Stimulated activated CD8-positive, alpha-beta memory T cell treated with anti-CD3 and anti-CD28 coated beads, Interleukin-7, amount 100 ng/mL, for 24 hours (primary cell): Measurements from ENCODE around the gene SHROOM1.
"Not testable (repeated sequence)": the region's sequence is repeated elsewhere in the genome, so short reads cannot be mapped to it uniquely, and the experiment has no call there.

Experiments used
- DNase-seq: peaks from one replicate; pipeline ENCODE4 v3.0.0-alpha.2; 2020; ENCODE audit warnings: low read depth

SHROOM1 gene

GRCh38 chr5:132805872-132806271 lies 24.6 kb downstream of the SHROOM1 start:
- DNase-seq, result not testable (repeated sequence)

- not testable (repeated sequence) for DNase-seq
Observed at GRCh38 chr5:132804219-132804618, 26.2 kb downstream of the SHROOM1 start.

- DNase-seq, result not testable (repeated sequence)
Observed at GRCh38 chr5:132802685-132803066, 27.8 kb downstream of the SHROOM1 start.

GRCh38 chr5:132802044-132802684 lies 28.3 kb downstream of the SHROOM1 start:
- DNase-seq, result no peak

- no peak for DNase-seq
Observed at GRCh38 chr5:132800545-132800944, 29.9 kb downstream of the SHROOM1 start.

- no peak for DNase-seq
Observed at GRCh38 chr5:132799392-132799791, 31.1 kb downstream of the SHROOM1 start.

- DNase-seq, result no peak
Observed at GRCh38 chr5:132797651-132798050, 32.8 kb downstream of the SHROOM1 start.

- DNase-seq, result no peak
Observed at GRCh38 chr5:132791026-132791425, 39.4 kb downstream of the SHROOM1 start.

- no peak for DNase-seq
Observed at GRCh38 chr5:132790201-132790865, 40.1 kb downstream of the SHROOM1 start.

GRCh38 chr5:132788990-132789886 lies 41.2 kb downstream of the SHROOM1 start:
- DNase-seq, result no peak

- no peak for DNase-seq
Observed at GRCh38 chr5:132788508-132788907, 41.9 kb downstream of the SHROOM1 start.

GRCh38 chr5:132787076-132787475 lies 43.4 kb downstream of the SHROOM1 start:
- no peak for DNase-seq

GRCh38 chr5:132785864-132786263 lies 44.6 kb downstream of the SHROOM1 start:
- no peak for DNase-seq

GRCh38 chr5:132785365-132785764 lies 45.1 kb downstream of the SHROOM1 start:
- DNase-seq, result no peak

- DNase-seq, result no peak
Observed at GRCh38 chr5:132782101-132782500, 48.3 kb downstream of the SHROOM1 start.

- no peak for DNase-seq
Observed at GRCh38 chr5:132781029-132781428, 49.4 kb downstream of the SHROOM1 start.

GRCh38 chr5:132780577-132780976 lies 49.9 kb downstream of the SHROOM1 start:
- no peak for DNase-seq

- no peak for DNase-seq
Observed at GRCh38 chr5:132779961-132780360, 50.5 kb downstream of the SHROOM1 start.

GRCh38 chr5:132778856-132779255 lies 51.6 kb downstream of the SHROOM1 start:
- no peak for DNase-seq

GRCh38 chr5:132778129-132778528 lies 52.3 kb downstream of the SHROOM1 start:
- DNase-seq, result no peak

GRCh38 chr5:132777209-132778069 lies 53.0 kb downstream of the SHROOM1 start, which contains the start of gene SEPTIN8:
Gene SEPTIN8 (minus strand): TSS chr5:132777239. CDS start chr5:132777137, 102 bp downstream.
- DNase-seq, result no peak

- DNase-seq, result no peak
Observed at GRCh38 chr5:132776938-132777208, 53.6 kb downstream of the SHROOM1 start.
